Dedifferentiated amniotic fluid mesenchymal stem cell (primary cell): ENCODE measurements around the gene ERCC1.

Source experiments
- DNase-seq: peaks from one replicate; pipeline ENCODE4 v3.0.0-alpha.2; 2016; ENCODE audit errors: extremely low spot score

The ERCC1 gene

DNA sequence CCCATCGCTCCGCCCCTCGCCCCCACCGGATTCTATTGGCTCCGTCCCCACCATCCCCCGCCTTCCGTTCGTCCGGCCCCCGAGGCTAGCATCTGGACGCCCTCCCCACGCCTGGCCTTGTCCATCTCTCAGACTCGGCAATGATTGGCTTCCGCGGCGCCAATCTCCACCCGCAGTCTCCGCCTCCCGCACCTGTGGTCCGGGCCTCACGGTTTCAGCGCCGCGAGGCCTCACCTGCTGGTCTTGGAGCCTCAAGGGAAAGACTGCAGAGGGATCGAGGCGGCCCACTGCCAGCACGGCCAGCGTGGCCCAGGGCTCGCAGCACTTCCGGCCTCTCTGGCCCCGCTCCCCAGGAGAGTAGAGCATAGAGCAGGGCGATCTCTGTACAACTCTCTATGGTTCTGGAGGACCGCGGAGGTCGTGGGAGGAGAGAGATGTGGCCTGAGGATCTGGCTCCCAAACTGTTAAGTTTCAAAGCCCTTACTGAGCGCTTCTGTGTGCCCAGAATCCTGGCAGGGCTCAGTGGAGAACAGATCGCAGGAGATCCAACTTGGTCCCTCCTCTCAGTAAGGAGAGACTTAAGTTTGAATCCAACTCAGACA is at the start of gene ERCC1:
TSS of gene ERCC1 (minus strand) at position 329 of the 602 bp plus-strand sequence. CDS start 543 bp downstream, outside the sequence.
- DNase-seq = peak; percentile 82

DNA sequence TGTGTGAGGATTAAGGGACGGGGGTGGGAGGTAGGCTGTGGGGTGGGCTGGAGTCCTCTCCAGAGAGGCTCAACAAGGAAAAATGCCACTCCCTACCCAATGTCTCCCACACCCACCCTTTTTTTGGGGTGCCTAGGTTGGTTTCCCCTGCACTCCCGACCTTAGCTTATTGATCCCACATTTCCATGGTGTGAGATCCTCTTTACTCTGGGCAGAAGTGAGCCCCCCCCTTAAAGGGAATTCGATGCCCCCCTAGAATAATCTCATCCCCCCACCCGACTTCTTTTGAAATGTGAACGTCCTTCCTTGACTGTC is 49.6 kb upstream of the ERCC1 start:
- DNase-seq = no peak

DNA sequence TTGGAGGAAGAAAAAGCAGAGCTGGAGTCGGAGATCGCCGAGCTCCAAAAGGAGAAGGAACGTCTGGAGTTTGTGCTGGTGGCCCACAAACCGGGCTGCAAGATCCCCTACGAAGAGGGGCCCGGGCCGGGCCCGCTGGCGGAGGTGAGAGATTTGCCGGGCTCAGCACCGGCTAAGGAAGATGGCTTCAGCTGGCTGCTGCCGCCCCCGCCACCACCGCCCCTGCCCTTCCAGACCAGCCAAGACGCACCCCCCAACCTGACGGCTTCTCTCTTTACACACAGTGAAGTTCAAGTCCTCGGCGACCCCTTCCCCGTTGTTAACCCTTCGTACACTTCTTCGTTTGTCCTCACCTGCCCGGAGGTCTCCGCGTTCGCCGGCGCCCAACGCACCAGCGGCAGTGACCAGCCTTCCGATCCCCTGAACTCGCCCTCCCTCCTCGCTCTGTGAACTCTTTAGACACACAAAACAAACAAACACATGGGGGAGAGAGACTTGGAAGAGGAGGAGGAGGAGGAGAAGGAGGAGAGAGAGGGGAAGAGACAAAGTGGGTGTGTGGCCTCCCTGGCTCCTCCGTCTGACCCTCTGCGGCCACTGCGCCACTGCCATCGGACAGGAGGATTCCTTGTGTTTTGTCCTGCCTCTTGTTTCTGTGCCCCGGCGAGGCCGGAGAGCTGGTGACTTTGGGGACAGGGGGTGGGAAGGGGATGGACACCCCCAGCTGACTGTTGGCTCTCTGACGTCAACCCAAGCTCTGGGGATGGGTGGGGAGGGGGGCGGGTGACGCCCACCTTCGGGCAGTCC is 49.0 kb upstream of the ERCC1 start:
- peak; percentile 33 for DNase-seq

DNA sequence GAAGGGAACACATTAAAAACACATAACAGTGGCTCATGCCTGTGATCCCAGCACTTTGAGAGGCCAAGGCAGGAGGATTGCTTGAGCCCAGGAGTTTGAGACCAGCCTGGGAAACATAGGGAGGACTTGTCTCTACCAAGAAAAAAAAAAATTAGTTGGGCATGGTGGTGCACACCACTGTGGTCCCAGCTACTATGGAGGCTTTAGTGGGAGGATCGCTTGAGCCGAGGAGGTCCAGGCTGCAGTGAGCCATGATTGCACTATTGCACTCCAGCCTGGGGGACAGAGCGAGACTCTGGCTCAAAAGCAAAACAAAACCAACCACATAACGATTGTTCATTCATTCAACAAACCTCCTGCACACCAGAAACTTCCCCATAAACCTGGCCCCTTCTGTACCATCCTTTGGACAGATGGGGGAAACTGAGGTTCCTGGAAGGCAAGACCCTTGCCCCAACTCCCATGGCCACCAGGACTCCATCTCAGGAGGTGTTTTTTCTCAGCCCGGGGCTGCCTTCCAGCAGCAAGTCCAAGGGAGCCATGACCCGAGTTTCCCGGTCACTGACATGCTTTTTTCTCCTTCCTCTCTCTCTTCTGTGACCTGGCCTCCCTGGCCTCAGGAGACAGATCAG is 48.3 kb upstream of the ERCC1 start:
- DNase-seq = no peak

DNA sequence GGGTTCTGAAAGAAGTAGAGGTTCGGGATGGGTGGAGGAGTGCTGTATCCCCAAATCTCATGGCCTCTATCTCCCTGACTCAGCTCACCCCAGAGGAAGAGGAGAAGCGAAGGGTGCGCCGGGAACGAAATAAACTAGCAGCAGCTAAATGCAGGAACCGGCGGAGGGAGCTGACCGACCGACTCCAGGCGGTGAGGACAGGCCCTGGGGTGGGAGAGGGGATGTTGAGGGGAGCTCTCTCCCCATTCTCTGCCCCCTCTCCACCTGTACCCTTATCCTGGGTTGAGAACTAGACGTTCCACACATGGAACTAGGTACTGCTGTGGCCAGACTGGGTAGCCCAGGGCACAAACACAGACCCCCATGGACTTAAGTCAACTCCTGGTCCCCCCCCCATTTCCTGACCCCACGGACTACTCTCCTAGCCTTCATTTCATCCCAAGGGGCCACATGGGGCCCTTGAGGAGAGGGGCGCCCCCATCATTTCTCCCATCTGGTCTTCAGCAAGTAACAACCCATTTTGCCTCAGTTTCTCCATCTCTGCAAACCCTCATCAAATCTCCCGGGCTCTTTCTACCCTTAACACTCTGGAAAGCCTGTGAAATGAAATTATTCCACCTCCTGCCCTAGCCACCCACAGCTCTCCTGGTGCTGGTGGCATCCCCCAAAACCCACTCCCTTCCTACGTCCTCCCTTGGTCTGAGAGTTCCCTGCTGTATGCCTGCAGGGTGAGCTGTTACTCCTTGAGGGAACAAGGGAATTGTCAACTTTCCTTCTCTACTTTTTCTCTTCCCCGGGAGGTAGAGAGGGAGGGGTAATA is 47.6 kb upstream of the ERCC1 start:
- DNase-seq = no peak

DNA sequence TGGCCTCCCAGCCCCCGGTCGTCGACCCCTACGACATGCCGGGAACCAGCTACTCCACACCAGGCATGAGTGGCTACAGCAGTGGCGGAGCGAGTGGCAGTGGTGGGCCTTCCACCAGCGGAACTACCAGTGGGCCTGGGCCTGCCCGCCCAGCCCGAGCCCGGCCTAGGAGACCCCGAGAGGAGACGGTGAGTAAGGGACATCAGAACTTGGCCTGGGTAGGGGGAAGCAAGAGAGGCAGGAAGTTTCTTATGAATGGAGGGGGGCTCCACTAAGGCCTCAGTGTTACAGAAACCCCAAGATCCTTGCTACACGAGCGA is 47.0 kb upstream of the ERCC1 start:
- DNase-seq = no peak

DNA sequence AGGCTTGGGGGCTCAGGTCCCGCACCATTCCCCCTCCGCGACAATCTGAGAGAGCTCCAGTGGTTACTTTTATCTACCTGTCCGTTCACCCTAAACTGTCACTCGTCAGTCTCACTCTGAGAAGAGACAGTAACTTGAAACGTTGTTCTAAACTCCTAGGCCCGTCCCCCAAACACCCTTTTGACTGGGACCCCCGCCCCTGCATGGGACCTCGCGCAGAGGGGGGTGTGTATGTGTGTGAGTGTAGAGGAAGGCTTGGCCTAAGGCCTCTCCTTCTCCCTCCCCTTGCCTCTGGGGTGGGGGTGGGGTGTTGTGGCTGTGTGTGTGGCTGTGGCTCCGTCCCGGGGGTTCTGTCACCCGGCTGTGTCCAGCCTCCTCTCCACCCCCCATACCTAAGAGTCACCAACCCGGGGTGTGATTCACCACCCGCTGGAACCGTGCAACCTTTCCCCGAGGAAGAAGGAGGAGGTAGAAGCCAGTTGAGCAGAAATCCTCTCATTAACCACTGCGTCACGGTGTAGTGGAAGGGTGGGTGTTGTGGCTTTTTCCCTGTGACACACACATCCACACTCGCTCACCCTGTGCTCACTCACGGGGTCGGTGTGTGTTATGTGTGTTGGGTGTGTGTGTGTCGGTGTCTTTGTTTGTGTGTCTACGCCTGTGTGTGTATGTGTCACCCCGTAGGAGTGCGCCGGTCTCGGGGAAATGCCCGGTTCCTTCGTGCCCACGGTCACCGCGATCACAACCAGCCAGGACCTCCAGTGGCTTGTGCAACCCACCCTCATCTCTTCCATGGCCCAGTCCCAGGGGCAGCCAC is 46.4 kb upstream of the ERCC1 start:
- peak; percentile 63 for DNase-seq

DNA sequence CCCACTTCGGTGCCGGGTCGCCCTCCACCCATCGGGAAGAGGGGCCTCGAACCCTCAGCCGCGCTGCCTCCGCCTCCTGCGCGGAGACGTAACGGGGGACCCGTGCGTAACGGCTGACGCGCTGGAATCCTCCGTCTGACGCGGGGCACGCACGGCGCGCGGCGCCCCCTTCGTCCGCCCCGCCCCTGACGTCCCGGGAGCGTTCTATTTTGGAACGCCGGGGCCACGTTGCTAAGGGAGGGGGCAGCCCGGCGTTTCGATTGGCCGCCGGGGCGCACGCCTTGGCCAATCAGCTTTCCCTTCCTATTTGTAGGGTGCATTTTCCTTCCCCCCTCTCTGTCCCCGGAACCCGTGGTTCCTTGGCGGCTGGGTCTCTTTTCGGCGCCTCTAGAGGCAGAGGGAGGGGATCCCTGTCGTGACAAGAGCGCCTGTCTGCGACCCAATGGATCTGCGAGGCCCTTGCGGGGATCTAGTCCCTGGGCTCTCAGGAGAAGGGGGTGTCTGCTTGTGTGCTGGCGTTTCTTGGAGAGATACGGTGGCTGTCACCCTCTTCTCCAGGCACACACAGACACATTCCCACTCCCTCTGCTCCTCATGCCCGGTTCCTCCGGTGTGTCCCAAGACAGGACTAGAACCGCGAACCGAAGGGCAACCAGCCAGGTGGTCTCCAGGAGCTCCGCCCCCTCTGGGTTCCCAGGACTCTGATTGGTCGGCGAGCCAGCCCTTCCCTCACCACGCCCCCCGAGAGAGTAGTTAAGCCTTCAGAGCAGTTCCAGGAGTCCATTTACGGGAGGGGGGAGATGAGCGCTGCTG is 45.6 kb upstream of the ERCC1 start:
- peak; percentile 76 for DNase-seq

DNA sequence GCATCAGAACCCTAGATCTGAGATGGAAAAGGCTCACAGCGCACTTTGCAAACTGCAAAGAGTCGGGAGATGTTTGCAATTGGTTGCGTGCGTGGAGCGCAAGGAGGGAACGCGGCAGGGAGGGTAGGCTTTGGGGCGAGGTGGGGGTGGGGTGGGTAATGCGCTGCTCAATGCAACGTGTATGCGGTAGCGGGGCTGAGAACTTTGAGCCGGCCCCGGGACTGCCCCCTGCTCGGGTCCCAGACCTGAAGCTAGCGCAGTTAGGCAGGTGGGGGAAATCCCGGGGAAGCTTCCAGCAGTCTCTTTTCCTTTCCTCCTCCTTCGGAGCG is 45.0 kb upstream of the ERCC1 start:
- no peak for DNase-seq

DNA sequence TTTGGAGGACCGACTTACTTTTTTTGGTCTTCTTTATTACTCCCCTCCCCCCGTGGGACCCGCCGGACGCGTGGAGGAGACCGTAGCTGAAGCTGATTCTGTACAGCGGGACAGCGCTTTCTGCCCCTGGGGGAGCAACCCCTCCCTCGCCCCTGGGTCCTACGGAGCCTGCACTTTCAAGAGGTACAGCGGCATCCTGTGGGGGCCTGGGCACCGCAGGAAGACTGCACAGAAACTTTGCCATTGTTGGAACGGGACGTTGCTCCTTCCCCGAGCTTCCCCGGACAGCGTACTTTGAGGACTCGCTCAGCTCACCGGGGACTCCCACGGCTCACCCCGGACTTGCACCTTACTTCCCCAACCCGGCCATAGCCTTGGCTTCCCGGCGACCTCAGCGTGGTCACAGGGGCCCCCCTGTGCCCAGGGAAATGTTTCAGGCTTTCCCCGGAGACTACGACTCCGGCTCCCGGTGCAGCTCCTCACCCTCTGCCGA is 44.5 kb upstream of the ERCC1 start:
- no peak for DNase-seq

DNA sequence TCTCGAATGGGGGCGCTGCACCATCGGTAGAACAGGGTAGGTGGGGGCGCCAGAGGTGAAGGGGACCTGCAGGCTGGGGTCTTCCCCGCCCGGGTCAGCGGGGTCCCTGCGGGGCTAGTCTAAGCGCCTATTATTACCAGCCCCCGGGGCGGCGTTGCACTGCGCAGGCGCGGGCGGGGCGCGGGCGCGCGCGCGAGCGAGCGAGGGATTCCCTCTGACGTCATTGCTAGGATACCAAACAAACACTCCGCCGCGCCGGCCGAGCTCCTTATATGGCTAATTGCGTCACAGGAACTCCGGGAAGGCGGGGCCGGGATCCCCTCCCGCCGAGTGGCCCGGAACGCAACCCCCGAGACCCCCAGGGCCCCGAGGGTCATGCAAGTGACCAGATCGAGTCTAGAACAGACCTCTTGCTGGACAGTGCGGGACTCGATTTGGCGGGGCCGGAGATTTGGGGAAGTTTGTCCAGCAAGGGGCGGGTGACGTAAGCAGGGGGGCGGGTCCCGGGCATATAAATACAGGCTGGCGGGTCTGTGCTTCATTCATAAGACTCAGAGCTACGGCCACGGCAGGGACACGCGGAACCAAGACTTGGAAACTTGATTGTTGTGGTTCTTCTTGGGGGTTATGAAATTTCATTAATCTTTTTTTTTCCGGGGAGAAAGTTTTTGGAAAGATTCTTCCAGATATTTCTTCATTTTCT is 43.9 kb upstream of the ERCC1 start, which contains the start of gene FOSB:
TSS of gene FOSB (plus strand) at position 541 of the 703 bp plus-strand sequence. CDS start 591 bp downstream, outside the sequence.
- DNase-seq = peak; percentile 96

DNA sequence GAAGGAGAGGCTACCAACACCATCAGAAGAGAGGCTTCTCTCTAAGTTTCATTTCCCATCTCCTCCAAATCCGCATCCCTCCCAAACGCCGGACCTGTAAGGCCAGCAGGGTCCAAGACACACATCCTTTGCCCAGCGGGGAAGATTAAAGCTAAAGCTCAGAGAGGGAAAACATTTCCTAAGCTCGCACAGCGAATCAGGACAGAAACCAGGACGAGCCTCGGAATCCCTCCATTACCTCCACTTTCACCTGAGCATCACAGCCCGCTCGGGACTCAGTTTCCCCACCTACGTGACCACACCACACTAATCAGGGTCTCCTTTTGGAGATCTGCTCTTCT is 43.4 kb upstream of the ERCC1 start:
- no peak for DNase-seq

DNA sequence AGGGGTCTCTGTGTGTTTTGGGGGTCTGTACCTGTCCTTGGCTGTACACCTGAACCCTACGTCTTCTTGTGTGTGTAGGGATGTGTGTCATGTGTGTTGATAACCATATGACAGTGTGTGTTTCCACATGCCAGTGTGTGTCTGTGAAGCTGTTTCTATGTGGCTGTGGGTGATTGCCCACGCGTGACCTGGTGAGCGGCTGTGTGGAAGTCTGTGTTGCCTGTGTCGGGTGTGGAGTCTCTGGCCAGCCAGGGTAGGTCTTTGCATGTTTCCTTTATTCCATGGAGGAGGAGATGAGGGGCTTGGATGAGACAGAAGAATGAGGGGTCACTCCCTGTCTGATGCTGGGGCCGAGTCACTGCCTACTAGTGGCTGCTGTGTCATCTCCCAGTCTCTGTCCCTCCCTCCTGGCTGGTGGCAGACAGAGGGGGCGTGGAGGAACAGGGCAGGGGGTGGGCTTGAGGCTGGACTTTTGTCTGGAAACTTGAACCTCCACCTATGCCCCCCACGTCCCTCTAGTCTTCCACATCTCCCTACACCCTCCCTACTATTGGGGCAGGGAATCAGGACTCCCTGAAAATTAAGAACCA is 41.2 kb upstream of the ERCC1 start:
- DNase-seq = no peak

DNA sequence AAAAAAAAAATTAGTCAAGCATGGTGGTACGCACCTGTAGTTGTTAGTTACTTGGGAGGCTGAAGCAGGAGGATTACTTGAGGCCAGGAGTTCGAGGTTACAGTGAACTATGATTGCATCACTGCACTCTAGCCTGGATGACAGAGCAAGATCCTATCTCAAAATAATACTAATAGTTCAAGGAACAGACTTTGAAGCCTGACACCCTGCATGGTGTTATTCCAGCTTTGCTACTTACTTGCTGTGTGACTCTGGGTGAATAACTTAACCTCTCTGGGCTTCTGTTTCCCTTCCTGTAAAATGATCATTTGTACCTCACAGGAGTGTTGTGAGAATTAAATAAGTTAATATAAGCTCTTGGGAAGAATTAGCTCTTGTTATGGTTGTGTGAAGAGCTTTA is 40.6 kb upstream of the ERCC1 start:
- no peak for DNase-seq

DNA sequence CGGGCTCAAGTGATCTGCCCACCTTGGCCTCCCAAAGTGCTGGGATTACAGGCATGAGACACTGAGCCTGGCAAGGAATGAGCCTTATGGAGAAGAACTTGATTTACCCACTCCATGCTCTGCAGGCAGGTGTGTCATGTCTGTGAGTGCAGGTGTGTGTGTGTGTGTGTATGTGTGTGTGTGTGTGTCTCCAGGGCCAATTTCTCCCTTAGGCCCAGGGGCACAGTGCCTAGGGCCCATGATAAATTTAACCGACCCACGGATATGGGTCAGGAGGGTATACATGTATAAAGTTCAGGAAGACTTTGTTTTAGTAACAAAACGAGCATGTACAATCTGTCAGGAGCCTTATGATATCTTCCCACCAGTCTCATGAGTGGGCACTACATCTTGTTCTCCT is 39.5 kb upstream of the ERCC1 start:
- DNase-seq = no peak

DNA sequence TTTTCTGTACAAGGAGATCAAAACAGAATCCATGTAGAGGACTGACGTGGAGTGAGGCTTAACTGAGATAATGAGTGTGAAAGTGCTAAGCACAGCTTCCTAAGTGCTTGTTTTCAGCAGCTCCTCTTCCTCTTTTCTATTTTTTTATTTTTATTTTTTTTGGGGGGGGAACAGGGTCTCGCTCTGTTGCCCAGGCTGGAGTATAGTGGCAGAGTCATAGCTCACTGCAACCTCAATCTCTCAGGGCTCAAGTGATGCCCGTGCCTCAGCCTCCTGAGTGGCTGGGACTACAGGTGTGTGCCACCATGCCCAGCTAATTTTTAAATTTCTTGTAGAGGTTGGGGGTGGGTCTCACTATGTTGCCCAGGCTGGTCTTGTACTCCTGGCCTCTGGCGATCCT is 38.5 kb upstream of the ERCC1 start:
- no peak for DNase-seq

DNA sequence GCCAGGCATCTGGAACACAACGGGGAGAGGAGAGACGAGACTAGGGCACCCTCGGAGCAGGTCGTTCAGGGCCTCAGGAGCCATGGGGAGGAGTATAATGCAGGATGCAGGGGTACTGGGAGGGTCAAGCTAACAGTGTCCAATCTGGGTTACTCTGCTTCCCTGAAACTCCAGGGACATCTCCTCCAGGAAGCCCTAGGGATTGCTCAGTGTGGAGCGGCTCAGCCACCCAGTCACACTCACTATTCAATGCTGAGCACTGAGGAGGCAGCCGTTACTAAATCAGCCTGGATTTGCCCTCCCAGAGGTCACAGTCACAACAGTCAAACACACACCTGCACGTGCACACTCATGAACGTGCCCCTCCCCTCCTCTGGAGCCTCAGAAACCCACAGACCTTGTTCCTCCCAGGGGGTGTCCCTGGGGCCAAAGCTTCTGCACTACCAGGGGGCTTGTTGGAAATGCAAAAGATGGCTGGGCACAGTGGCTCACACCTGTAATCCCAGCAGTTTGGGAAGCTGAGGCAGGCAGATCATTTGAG is 37.2 kb upstream of the ERCC1 start:
- DNase-seq = no peak

DNA sequence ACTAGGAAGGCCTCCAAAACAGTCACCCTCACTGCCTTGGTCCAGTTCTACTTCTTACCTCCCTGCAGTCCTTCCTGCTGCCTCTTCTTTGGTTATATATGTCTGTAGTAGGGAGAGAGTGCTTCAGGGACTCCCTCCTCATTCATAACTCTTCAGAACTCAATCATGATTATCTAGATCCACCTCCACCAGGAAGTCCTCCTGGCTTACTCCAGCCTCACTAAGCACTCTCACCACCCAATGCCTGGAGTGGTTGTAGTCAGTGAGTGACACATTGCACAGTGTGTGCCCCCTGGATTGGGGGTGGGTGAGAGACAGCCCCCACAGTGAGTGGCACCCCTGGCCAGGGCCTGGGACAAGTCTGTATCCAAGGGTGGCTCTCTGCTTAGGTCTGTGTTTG is 34.1 kb upstream of the ERCC1 start:
- no peak for DNase-seq

DNA sequence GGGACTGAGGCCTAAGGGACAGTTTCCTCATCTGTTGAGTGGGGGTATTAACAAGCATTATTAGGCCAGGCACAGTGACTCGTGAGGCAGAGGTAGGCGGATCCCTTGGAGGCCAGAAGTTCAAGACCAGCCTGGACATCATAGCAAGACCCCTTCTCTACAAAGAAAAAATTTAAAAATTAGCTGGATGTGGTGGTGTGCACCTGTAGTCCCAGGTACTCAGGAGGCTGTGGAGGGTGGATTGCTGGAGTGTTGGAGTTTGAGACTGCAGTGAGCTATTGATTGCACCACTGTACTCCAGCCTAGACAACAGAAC is 32.7 kb upstream of the ERCC1 start:
- DNase-seq = no peak
